GM04503 (cell line): ENCODE data around the gene DHRS7C.

Source experiments
- DNase-seq: peaks from one replicate; pipeline ENCODE4 v3.0.0-alpha.2; 2012; ENCODE audit warnings: low read depth

DHRS7C gene

DNA sequence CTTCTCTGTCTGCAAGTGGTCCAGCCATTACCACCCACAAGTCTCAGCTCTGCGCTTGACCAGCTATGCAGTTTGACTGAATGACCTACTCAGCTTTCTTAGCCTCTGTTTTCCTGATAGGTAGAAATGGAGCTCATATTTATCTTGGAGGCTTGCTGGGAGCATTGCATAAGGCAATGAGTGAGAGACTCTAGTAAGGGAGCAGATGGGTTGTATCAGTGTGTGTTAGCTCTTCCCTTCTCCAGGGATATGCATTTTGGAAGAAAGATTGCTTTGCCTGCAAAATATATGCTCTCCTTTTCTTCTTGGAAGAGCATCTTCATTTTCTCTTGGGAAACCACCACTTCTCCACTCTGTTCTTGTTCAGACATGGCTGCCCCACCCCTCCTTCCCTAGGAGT, 26.1 kb downstream of the DHRS7C start:
- DNase-seq = no peak

DNA sequence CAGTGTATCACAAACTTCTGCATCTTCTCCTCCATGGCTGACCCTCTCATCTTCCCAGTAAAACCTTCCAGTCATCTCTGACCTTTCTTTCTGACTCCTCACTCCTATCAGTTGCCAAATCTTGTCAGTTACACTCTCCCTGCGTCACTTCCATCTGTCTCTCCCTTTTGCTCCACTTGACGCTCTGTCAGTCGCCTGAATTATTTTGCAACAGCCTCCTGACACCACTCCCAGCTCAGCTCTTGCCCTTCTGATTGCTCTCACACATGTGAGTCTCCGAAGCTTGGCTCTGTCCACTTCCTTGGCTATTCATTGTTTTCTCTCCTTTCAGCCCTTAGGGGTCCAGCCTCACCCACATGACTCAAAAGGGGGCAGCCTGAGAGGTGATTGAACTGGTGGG, 27.7 kb downstream of the DHRS7C start:
- no peak for DNase-seq

DNA sequence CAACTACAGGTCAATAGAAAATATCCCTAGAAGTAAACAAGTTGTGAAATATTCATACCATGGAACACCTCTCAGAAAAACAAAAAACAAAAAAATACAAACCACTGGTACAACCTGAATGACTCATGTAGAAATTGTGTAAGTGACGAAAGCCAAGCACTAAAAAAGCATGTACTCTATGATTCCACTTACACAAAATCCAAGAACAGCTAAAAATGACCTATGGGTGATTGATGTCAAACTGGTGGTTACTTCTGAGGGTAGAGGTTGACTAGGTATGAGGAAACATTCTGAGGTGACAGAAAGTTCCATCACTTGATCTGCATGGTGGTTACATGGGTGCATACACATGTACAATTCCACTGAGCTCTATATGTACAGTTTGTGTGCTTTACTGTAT, 31.1 kb downstream of the DHRS7C start:
- no peak for DNase-seq

- DNase-seq = no peak
Observed at GRCh38 chr17:9755083-9755482, 36.3 kb downstream of the DHRS7C start.

DNA sequence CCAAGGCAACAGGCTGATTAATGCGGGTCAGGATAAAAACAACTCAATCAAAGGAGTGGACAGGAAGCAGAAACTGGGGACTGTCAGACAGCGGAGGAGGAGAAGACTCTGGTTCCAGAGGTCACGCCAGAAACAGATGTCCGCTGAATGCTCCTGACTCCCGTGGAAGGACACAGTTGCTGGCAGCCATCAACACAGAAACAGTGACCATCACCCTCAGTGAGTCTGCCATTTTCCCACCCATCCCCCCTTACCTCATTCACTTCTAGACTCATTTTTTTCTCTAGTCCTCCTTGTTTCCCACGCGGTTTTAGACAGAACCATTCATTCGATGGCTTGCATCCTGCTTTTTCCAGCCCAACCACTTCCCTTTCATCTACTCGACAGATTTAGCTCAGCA, 40.9 kb downstream of the DHRS7C start:
- DNase-seq = no peak

DNA sequence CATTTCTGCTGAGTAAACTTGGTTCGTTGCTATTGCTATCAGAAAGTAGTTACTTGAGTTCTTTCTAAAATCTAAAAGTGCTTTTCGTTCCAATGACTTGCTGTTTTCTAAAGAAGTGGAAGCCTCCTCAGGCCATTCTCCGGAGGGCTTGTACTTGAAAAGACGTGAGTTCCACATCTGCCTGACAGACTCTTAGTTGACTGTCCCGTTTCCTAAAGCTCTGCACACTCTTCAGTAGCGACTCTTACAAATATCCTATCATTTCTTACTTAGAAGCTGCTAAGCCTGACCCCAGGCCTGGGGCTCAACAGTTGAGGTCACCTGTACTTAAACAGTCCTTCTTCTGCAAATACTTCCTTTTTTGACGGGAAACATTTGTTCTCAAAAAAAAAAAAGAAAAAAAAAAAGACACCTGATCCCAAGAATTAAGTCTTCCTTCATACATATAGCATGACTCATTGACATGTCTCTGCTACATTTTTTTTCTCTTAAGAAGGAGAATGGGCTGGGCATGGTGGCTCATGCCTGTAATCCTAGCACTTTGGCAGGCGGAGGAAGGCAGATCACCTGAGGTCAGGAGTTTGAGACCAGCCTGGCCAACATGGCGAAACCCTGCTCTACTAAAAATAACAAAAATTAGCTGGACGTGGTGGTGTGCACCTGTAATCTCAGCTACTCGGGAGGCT, 61.5 kb downstream of the DHRS7C start:
- DNase-seq = no peak

DNA sequence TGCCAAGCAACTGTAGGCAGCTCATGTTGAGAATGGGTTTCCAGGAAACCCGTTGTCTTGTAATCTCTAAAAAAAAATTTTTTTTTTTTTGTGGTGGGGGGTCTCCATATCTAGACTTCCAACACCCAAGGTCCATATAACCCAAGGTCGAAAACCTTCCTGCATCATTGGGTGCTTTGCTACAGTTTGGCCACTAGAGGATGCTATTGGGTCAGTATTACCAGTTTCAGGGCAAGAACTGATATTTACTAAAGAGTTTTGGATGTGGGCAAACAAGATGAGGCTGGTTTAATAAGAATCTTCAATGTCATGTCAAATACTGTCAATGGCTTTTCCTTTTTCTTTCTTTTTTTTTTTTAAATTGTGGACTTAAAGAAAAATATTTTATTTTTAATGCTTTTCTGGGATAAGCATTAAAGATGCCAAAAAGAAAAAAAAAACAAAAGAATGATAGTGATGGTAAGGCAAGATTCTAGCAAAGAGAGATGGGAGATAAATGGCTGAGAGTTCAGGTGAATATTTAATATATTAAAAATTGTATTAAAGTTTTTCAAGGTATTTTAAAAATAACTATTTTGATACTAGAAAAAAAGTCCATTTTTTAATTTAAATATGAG, 62.2 kb downstream of the DHRS7C start:
- DNase-seq = peak; percentile 9

GRCh38 chr17:9728564-9728963, 62.8 kb downstream of the DHRS7C start:
- DNase-seq = no peak

- no peak for DNase-seq
Observed at GRCh38 chr17:9728005-9728404, 63.4 kb downstream of the DHRS7C start.

- no peak for DNase-seq
Observed at GRCh38 chr17:9726291-9726690, 65.1 kb downstream of the DHRS7C start.

- DNase-seq = no peak
Observed at GRCh38 chr17:9725575-9725974, 65.8 kb downstream of the DHRS7C start.
